Measurements from ENCODE around the gene MRPS18C.
A peak's percentile ranks its signal among the peaks of the same experiment; 100 is the strongest.

The MRPS18C gene

GRCh38 chr4:83455281-83456183 lies at the start of gene MRPS18C, which contains the start of gene HELQ:
MRPS18C (plus strand) TSS chr4:83456058; CDS start chr4:83456078, 20 bp downstream.
HELQ (minus strand) TSS chr4:83455823; CDS start chr4:83455693, 130 bp downstream.
- H3K4me3 ChIP-seq (ENCODE audit: low read depth, low read length), result peak within 1 kb of the TSS; percentile 97
- peak; percentile 97 for DNase-seq (ENCODE audit: low read depth)

- DNase-seq (ENCODE audit: low read depth), result no peak
- H3K4me3 ChIP-seq (ENCODE audit: low read depth, low read length), result no peak overlapping the region
Measured at GRCh38 chr4:83408908-83409307, 47.0 kb upstream of the MRPS18C start.

- H3K4me3 ChIP-seq (ENCODE audit: low read depth, low read length), result no peak overlapping the region
- no peak for DNase-seq (ENCODE audit: low read depth)
Measured at GRCh38 chr4:83413676-83414075, 42.2 kb upstream of the MRPS18C start.

GRCh38 chr4:83417566-83417965 lies 38.3 kb upstream of the MRPS18C start:
- DNase-seq (ENCODE audit: low read depth), result no peak

GRCh38 chr4:83418211-83418610 lies 37.6 kb upstream of the MRPS18C start:
- no peak for DNase-seq (ENCODE audit: low read depth)
- H3K4me3 ChIP-seq (ENCODE audit: low read depth, low read length), result no peak overlapping the region

More at GRCh38 chr4:83417566-83417965, 38.3 kb upstream of the MRPS18C start:
- H3K4me3 ChIP-seq (ENCODE audit: low read depth, low read length), result no peak overlapping the region

DNA sequence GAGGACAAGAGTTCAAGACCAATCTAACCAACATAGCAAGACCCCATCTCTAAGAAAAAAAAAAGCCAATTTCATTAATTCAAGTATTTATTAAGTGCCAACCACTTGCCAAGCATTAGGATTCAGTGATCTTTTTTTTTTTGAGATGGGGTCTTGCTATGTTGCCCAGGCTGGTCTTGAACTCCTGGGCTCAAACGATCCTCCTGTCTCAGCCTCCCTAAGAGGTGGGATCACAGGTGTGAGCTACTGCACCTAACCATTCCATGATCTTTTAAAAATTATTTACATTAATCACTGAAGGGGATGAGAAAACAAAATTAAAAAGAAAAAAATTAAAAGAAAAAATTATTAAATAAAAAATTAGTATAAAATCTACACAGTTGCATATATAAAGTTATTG lies 24.7 kb upstream of the MRPS18C start:
- DNase-seq (ENCODE audit: low read depth), result no peak
- H3K4me3 ChIP-seq (ENCODE audit: low read depth, low read length), result no peak overlapping the region

- H3K4me3 ChIP-seq (ENCODE audit: low read depth, low read length), result no peak overlapping the region
- DNase-seq (ENCODE audit: low read depth), result no peak
Measured at GRCh38 chr4:83436680-83437079, 19.2 kb upstream of the MRPS18C start.

DNA sequence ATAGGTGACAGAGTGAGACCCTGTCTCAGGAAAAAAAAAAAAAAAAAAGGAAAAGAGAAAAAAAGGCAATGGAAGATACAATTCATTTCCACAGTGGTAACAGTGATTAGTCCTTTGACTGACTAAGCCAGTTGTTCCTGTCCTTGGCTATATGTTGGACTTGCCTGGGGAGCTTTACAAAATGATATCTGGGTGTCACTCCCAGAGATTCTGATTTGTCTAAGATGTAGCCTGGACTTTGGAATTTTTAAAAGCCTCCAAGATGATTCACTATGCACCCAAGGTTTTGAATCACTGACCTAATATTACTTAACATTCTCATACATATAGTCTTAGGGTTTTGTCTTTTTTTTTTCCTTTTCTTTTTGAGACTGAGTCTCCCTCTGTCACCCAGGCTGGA lies 17.1 kb upstream of the MRPS18C start:
- no peak overlapping the region for H3K4me3 ChIP-seq (ENCODE audit: low read depth, low read length)
- no peak for DNase-seq (ENCODE audit: low read depth)

GRCh38 chr4:83440148-83440814 lies 15.6 kb upstream of the MRPS18C start:
- no peak for DNase-seq (ENCODE audit: low read depth)
- no peak overlapping the region for H3K4me3 ChIP-seq (ENCODE audit: low read depth, low read length)

GRCh38 chr4:83440899-83441298 lies 15.0 kb upstream of the MRPS18C start:
- no peak for DNase-seq (ENCODE audit: low read depth)
- no peak overlapping the region for H3K4me3 ChIP-seq (ENCODE audit: low read depth, low read length)

GRCh38 chr4:83449009-83449408 lies 6.8 kb upstream of the MRPS18C start:
- no peak overlapping the region for H3K4me3 ChIP-seq (ENCODE audit: low read depth, low read length)
- no peak for DNase-seq (ENCODE audit: low read depth)

- DNase-seq (ENCODE audit: low read depth), result no peak
- H3K4me3 ChIP-seq (ENCODE audit: low read depth, low read length), result peak overlapping the region; percentile 97
Measured at GRCh38 chr4:83454686-83455085, 1.2 kb upstream of the MRPS18C start.

GRCh38 chr4:83456184-83456501 lies 285 bp downstream of the MRPS18C start:
- DNase-seq (ENCODE audit: low read depth), result no peak

DNA sequence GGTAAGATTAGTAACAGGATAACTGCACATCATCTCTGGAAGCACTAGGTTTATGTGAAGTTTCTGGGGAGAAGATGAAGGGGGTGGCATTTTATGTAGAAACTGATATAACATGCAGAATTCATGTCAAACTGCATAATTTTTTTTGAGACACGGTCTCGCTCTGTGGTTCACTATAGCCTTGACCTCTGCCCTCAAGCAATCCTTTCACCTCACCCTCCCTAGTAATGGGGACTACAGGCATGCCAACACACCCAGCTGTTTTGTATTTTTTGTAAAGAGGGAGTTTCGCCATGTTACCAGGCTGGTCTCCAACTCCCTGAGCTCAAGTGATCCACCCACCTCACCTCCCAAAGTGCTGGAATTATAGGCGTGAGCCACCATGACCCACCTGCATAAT lies 17.6 kb downstream of the MRPS18C start:
- H3K4me3 ChIP-seq (ENCODE audit: low read depth, low read length), result no peak overlapping the region
- DNase-seq (ENCODE audit: low read depth), result no peak

More at GRCh38 chr4:83456184-83456501, 285 bp downstream of the MRPS18C start:
- H3K4me3 ChIP-seq (ENCODE audit: low read depth, low read length), result peak overlapping the region; percentile 97

- no peak for DNase-seq (ENCODE audit: low read depth)
- H3K4me3 ChIP-seq (ENCODE audit: low read depth, low read length), result no peak overlapping the region
Measured at GRCh38 chr4:83473966-83474365, 18.1 kb downstream of the MRPS18C start.

- H3K4me3 ChIP-seq (ENCODE audit: low read depth, low read length), result peak within 1 kb of the TSS; percentile 72
- DNase-seq (ENCODE audit: low read depth), result peak; percentile 73
Measured at GRCh38 chr4:83484500-83485461, 28.9 kb downstream of the MRPS18C start, which contains the start of gene ABRAXAS1. ABRAXAS1 (minus strand) TSS chr4:83485100; CDS start chr4:83485072, 28 bp downstream.

DNA sequence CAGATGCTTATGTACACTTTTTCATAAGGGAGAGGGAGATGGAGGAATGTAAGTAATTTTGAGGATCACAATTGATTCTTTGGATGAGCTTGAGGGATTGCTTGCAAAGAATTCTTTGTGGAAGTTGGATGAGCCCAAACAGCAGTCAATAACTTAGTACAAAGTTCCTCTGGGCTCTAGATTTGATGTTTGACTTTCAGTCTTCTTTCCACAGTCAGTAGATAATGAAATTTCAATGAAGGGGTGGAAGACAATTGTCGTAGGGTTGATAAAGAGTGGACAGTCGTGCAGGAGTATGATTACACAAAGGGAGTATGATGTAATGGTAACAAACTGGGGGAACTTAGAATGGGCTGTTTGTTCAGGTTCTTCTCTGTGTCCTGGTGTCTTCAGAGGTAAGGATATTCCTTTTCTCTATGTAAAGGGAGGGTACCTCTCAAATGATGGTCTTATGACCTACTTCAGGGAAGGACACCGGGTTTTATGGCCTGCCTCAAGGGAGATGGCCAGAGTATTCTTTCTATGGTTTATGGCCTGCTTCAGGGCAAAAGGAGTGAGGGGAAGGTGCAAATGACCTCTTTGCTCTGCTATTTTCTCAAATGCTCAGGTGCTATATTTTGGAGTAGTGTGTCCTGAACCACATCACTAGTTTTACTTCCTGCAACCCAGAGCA lies 30.7 kb downstream of the MRPS18C start:
- no peak overlapping the region for H3K4me3 ChIP-seq (ENCODE audit: low read depth, low read length)
- DNase-seq (ENCODE audit: low read depth), result no peak

- H3K4me3 ChIP-seq (ENCODE audit: low read depth, low read length), result no peak overlapping the region
- no peak for DNase-seq (ENCODE audit: low read depth)
Measured at GRCh38 chr4:83489711-83490326, 34.0 kb downstream of the MRPS18C start.
